Measurements from ENCODE around the gene HPN. TPM values are rescaled to one million over a fixed set of nuclear protein-coding genes. Genes with fewer than 3 reads are reported as not detected.

Gene HPN
- total RNA-seq, 1 experiment from 2014 or later: 10.6 TPM

DNA sequence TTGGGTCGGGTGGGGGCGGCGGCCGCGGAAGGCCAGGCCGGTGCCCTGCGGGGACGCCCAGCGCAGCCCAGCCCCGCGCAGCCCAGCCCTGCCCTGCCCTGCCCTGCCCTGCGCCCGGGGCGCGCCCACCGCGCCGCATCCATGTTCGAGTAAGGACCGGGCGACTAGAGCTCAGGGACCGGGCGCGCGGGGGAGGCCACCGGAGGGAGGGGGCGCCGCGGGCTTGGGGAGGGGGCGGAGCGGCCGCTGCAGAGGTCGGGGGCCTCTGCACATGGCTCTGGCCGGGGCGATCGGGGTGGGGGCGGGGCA lies 41.2 kb upstream of the HPN start:
- no peak overlapping the region for H3K4ac ChIP-seq (ENCODE audit: low read depth, low read length)
- H3K23me2 ChIP-seq (ENCODE audit: insufficient read length, low read depth, low read length, poor library complexity, severe bottlenecking): peaks cover 21% of the 10 kb centered on the region
- no peak overlapping the region for H3K18ac ChIP-seq (ENCODE audit: insufficient read length, low read depth, low read length)
- no peak overlapping the region for H2BK5ac ChIP-seq (ENCODE audit: insufficient read length, low read length)
- H3K27ac Mint-ChIP-seq: no peak overlapping the region
- TF ChIP-seq, protein P1, sequence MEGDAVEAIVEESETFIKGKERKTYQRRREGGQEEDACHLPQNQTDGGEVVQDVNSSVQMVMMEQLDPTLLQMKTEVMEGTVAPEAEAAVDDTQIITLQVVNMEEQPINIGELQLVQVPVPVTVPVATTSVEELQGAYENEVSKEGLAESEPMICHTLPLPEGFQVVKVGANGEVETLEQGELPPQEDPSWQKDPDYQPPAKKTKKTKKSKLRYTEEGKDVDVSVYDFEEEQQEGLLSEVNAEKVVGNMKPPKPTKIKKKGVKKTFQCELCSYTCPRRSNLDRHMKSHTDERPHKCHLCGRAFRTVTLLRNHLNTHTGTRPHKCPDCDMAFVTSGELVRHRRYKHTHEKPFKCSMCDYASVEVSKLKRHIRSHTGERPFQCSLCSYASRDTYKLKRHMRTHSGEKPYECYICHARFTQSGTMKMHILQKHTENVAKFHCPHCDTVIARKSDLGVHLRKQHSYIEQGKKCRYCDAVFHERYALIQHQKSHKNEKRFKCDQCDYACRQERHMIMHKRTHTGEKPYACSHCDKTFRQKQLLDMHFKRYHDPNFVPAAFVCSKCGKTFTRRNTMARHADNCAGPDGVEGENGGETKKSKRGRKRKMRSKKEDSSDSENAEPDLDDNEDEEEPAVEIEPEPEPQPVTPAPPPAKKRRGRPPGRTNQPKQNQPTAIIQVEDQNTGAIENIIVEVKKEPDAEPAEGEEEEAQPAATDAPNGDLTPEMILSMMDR (conservative IDR thresholded peaks at IDR 0.05): no peak
- no peak overlapping the region for H3T11ph ChIP-seq (ENCODE audit: low read length)
- H2AK5ac ChIP-seq (ENCODE audit: insufficient read length, low read length): no peak overlapping the region
- peak overlapping the region; percentile 98 to 100; a peak in 3 of 5 replicates for H3K4me3 Mint-ChIP-seq
- DNase-seq: no peak
- H3K9me3 Mint-ChIP-seq: peaks cover 0 to 2% of the 10 kb centered on the region in 2 experiments; a peak in 3 of 5 replicates
- H3K27me3 Mint-ChIP-seq (ENCODE audit: low read depth): no peaks in the 10 kb centered on the region; the same call in 1 of the 2 replicates
- no peak overlapping the region for H3K27ac ChIP-seq (ENCODE audit: insufficient read length, low read depth, low read length)
- no peak overlapping the region for H2AFZ ChIP-seq (ENCODE audit: low read length)
- H3K4me2 ChIP-seq (ENCODE audit: insufficient read depth, insufficient read length, low read length): no peak overlapping the region
- H3K27me3 ChIP-seq (ENCODE audit: insufficient read depth, low read length): no peaks in the 10 kb centered on the region
- no peak overlapping the region for H2BK12ac ChIP-seq (ENCODE audit: insufficient read length, low read depth, low read length)
- H3K79me2 ChIP-seq (ENCODE audit: insufficient read depth, low read length): peaks cover 34% of the 10 kb centered on the region; the same call in 1 of the 2 replicates
- no peak overlapping the region for H2BK15ac ChIP-seq (ENCODE audit: low read depth, low read length)
- peaks cover 42 to 55% of the 10 kb centered on the region in 2 experiments for H3K4me1 Mint-ChIP-seq
- H3K9ac ChIP-seq (ENCODE audit: extremely low read depth, insufficient read length, low read length): no peak overlapping the region
- no peaks in the 10 kb centered on the region for H3K9me3 ChIP-seq (ENCODE audit: control insufficient read depth, low read depth, low read length)
- H3K23ac ChIP-seq (ENCODE audit: insufficient read length, low read depth, low read length): no peak overlapping the region
- H3K36me3 Mint-ChIP-seq (ENCODE audit: insufficient read depth in 1 of 3, low read depth in 3 of 3): peaks cover 30 to 33% (median 30%) of the 10 kb centered on the region in 3 experiments
- H4K91ac ChIP-seq (ENCODE audit: insufficient read length, low read depth, low read length): no peak overlapping the region
- no peak overlapping the region for H3K56ac ChIP-seq (ENCODE audit: insufficient read length, low read depth, low read length)
- no peak overlapping the region for H3K14ac ChIP-seq (ENCODE audit: insufficient read depth, low read length)
- H4K20me1 ChIP-seq (ENCODE audit: control insufficient read depth, insufficient read depth, insufficient read length): no peaks in the 10 kb centered on the region
- H4K8ac ChIP-seq (replicated peaks; ENCODE audit: insufficient read length, low read depth, low read length): no peak overlapping the region
- peaks cover 3% of the 10 kb centered on the region; the same call in 1 of the 2 replicates for H3K4me1 ChIP-seq (ENCODE audit: insufficient read depth, low read length)
- H3K79me1 ChIP-seq (ENCODE audit: insufficient read depth, low read depth, low read length, poor library complexity, severe bottlenecking): peaks cover 3% of the 10 kb centered on the region
- no peak overlapping the region for H4K5ac ChIP-seq (ENCODE audit: insufficient read length, low read depth, low read length)
- WGBS (ENCODE audit: extremely low coverage, insufficient read length, low lambda C conversion rate): no CpG with 5 or more reads among the region's 37 CpGs
- H2BK20ac ChIP-seq (ENCODE audit: low read depth, low read length, poor library complexity, severe bottlenecking): no peak overlapping the region
- no peak overlapping the region for H2BK120ac ChIP-seq (ENCODE audit: low read depth, low read length, poor library complexity, severe bottlenecking)

Data from H9 (cell line).